ENCODE measurements around the gene STIL.
"Not testable (repeated sequence)": the region's sequence is repeated elsewhere in the genome, so short reads cannot be mapped to it uniquely, and the experiment has no call there.

Gene STIL

GRCh38 chr1:47216278-47217059, 97.5 kb downstream of the STIL start:
- DNase-seq, result no peak

DNA sequence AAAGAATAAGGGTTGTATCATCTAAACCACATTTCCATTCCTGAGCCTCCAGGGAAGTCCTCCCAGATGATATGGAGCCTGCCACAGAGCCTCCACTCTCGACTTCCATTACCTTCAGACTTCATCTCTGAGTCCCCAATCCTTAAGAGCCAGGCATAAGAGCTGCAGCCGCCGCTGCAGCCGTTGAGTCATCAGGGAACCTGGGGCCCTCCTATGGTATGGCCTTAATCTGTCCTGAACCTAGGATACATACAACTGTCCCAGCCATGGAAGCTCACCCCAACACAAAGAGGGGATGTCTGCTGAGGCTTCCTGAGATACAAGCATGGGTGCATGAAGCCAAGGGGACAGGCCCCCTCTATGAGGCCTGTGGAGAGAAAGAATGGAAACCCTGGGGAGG, 98.2 kb downstream of the STIL start:
- DNase-seq, result no peak

DNA sequence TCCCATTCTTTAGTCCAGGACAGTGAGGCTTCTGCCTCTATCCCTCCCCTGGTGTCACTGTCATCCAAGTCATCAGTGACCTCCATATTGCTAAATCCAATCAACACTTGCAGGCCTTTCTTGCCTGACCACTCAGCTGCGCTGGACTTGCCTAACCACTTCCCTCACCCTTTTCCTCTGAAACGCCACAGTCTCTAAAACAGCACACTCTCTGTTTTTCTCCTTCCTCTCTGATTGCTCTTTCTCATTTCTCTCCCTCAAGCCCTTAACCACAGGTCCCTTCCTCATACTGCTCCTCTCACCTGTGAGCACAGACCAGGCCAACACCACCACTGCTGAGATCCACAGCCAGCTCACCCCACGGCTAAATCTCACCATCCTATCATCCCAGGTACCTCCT, 99.4 kb downstream of the STIL start:
- DNase-seq, result no peak

DNA sequence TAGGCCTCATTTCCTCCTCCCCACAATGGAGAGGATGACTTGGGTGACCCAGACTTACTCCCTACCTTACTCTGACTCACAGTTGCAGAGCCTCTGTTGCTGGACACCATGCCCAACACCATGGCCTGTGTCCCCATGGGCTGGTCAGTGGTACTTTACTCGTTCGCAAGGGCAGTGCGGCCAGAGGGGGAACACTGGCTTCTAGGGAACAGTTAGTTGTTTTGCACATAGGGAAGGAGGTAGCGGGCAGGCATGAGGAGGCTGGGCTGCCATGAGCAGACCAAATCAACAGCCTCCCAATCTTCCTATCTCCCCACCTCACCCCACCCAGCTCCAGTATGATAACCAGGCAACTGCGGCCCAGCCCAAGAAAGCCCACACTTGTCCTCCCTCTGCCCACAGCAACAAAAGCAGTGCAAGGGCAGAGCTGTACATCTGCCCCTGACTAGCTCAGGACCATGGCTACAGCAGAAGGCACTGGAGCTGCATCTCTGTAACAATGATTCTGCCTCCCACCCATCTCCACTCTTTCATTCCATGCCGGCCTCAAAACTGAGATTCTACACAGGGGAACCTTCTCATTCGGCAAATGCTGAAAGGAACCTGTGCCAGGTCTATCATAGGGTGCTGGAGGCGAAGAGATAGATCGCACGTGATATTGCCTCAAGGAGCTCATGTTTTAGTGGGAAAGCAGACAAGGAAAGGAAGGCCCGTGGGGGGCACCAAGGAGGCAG, 100.5 kb downstream of the STIL start:
- DNase-seq, result no peak

DNA sequence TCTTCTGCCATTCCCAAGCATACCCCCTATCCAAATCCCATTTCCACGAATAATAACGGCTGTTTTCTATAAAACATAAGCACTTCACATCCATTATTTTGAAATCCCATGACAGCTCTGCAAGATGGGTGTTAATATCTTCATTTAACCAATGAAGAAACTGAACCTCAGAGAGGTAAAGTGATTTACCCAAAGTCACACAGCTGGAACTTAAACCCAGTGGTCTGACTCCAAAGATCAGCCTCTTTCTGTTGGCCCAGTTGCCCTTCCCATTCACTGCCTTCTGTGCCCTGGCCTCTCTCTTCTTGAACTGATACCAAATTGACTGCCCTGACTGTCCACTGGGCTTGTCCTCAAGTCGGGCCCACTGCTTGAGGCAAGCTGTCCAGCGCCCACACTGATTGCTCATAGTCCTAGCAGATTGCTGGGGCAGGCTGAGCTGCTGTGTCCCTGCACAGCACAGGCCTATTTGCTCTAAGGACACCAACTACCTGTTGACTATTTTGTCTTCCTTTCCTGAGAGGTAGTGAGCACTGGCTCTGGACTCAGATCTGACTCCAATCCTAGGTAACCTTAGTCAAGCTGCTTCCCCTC, 101.2 kb downstream of the STIL start:
- DNase-seq, result no peak

DNA sequence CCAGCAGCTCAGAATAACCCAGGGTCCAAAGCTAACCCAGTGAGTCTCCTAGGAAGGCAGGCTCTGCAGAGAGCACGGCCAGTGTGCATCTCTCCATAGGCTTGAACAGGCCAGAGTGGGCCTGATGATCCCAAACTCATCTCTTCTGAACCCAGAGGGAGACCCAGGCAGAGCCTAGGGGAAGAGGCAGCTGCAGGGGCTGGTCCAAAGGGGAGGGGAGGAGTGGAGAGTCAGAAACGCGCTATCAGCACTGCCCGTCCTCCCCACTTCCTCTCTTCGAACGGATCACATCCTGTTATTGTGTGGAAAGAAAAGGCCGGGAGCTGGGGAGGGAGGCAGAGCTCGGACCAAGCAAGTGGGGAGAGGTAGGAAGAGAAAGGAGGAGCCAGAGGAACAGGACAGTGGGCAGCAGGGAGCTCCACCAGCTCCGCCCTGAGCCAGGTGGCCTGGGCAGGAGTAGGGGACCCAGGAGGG, 102.1 kb downstream of the STIL start:
- DNase-seq, result no peak

DNA sequence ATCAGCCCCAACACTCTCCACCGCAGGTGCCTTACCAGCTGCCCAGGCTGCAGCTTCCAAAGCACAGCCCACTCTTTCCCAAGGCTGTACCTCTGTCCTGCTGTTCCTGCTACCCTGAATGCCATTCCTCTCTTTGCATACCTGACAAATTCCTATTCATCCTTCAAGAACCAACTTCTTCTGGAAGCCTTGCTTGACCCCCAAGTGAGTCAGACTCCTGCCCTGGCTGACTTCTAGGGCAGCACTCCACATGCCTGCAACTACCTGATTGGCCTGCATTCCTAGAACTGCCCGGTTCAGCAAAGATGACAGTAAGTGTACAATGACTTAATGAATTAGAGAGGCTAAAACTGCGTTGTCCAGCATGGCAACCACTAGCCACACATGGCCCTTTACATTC, 103.3 kb downstream of the STIL start:
- no peak for DNase-seq

DNA sequence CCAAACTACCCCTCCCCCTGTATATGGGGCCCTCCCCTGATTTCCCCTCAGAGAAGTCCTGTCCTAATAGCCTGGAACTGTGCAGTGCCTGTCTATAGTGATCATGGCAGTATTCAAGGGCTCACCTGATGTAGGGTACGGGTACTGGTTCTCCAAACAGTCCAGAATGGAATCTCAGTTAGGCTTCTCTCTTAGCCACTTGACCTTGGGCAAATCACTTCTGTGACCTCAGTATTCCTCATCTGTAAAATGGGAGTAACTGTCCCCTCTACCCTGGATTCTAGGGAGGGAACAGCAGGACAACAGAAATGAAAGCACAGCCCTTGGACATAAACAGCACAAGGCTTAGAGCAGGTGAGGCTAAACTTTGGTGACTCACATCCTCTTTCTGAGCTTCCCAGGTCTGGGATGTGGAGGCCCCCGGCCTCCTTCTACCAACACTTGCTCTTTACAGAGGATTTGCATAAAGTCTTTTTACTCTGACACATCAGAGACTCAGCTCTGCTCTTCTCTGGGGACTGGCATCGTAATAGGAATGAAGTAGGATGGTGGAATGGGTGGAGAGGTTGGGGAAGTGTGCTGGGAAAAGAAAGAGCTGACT, 104.1 kb downstream of the STIL start:
- DNase-seq, result no peak

DNA sequence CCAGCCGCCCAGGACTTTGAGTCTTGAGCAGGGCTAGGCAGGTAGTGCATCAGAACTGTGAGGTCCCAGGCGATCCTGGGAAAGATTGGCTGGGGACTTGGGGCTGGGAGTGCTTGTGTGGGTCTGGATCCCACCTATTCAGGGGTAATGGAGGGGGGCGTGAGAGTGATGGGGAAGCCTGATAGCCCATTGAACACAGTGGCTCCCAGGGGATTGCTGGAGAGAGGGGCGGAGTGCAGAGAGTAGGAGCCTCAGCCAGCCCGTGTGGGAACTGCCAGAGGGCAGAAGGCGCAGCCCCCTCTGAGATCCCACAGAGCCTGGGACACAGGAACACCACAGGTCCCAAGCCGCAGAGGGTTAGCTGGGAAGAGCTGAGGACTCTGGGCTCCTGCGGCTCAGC, 104.9 kb downstream of the STIL start:
- DNase-seq, result no peak

DNA sequence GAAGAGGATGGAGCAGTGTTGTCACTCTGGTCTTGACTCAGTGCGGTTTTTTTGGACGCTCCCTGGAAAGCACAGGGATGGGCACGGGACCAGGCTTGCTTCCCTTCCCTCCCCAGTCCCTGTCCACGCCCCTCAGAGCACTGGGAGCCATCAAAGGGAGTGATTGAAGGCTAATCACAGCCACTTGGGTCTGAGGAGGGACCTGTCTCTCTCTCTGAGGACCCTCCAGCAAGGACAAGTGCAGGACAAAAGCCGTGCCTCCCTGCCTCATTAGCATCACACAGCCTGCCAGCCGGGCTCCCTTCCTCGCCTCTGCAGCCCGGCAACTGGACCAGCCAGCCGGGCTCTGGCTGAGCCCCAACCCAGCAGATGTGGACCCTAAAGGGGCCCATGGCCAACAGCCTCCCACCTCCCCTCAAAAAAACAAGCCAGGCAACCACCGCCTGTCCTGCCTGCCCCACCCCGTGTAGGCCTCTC, 105.5 kb downstream of the STIL start:
- no peak for DNase-seq

DNA sequence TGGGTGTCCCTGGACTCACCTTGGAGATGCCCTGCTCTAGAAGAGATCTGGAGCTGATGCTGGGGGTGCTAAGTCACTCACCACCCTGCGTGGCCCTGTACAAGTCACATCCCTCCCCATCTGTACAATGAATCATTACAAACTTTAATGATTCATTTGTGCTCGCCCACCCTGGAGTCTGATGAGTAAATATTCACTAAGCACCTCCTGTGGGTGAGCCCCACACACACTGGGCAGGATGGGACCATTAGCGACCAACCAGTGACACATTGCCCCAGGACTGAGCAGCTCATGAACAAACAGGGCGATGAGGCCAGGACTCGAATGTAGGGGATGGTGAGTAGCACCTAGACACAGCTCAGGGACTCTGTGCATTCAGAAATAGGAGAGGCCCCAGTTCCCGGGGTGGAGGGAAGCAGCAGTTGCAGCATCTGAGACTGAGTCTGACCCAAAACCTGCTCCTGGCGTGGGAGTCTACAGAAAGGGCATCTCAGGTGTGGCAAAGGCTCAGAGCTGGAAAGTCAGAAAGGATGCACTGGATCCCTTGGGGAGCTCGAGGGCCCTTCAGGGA, 106.1 kb downstream of the STIL start:
- DNase-seq, result no peak

GRCh38 chr1:47205918-47206317, 108.0 kb downstream of the STIL start:
- DNase-seq, result no peak

- DNase-seq, result not testable (repeated sequence)
These were observed 110.4 kb downstream of the STIL start for GRCh38 chr1:47203504-47203903.

- no peak for DNase-seq
These were observed 112.8 kb downstream of the STIL start for GRCh38 chr1:47201179-47201578.
